Neural cell (in vitro differentiated cells): Measurements from ENCODE around the gene BMAL1.

Experiments used
- CTCF ChIP-seq: fragments of 450-650 bp; IDR thresholded peaks from 2 replicates; pipeline ENCODE4 v1.5.1; 2014; ENCODE audit warnings: antibody characterized with exemption, mild to moderate bottlenecking, moderate library complexity; ENCODE audit not compliant: poor library complexity, severe bottlenecking
- EP300 ChIP-seq: fragments of 450-650 bp; conservative IDR thresholded peaks from 2 replicates; pipeline ENCODE4 v1.6.1; 2014; ENCODE audit warnings: antibody characterized with exemption, mild to moderate bottlenecking, moderate library complexity; ENCODE audit not compliant: poor library complexity, severe bottlenecking
- EZH2 ChIP-seq: fragments of 200-600, 300-800 bp; shearing (Covaris generic), sonication (generic); IDR thresholded peaks from 2 replicates; pipeline ENCODE4 v1.6.1; 2014; ENCODE audit warnings: antibody characterized with exemption, low read length, borderline replicate concordance, mild to moderate bottlenecking; ENCODE audit not compliant: insufficient read depth, poor library complexity, severe bottlenecking
- POLR2AphosphoS5 ChIP-seq: IDR thresholded peaks from 2 replicates; pipeline ENCODE4 v1.6.1; 2012
- REST ChIP-seq: IDR thresholded peaks from 2 replicates; pipeline ENCODE4 v1.6.1; 2012; ENCODE audit warnings: borderline replicate concordance

- no peak for TF ChIP-seq CTCF
- no peak for TF ChIP-seq REST
- TF ChIP-seq POLR2AphosphoS5: no peak
- TF ChIP-seq EP300: no peak
- TF ChIP-seq EZH2: no peak
Measured at GRCh38 chr11:13357232-13357631, 79.6 kb downstream of the BMAL1 start.
